ENCODE results near the gene RABGGTA. TPM values are rescaled to one million over a fixed set of nuclear protein-coding genes. Genes with fewer than 3 reads are reported as not detected.
"Not testable (repeated sequence)": the region's sequence is repeated elsewhere in the genome, so short reads cannot be mapped to it uniquely, and the experiment has no call there.

Gene RABGGTA
- total and polyA plus RNA-seq, 2 donors (not counting 1 experiment from before 2014, with no cell fraction given): 70.1 to 159 TPM

GRCh38 chr14:24219521-24219920 lies 51.9 kb downstream of the RABGGTA start:
- Histone ChIP-seq H3K79me2 (ENCODE audit: control insufficient read depth, insufficient read depth, low read length) (peaks cover 75% of the 10 kb centered on the region), H3K27me3 (replicated peaks in 1 of 4; ENCODE audit: control extremely low read depth in 1 of 4, control insufficient read depth in 3 of 4, insufficient read depth in 4 of 4, low read length in 3 of 4) (no peaks in the 10 kb centered on the region), H3K4me1 (ENCODE audit: control insufficient read depth in 2 of 2, insufficient read depth in 2 of 2, low read length in 2 of 2) (peaks cover 11 to 14% of the 10 kb centered on the region in 2 donors), H3K36me3 (replicated peaks in 1 of 2; ENCODE audit: control extremely low read depth in 1 of 2, control insufficient read depth in 1 of 2, extremely low read depth in 1 of 2, insufficient read depth in 2 of 2, low read length in 1 of 2) (peaks cover 2 to 4% of the 10 kb centered on the region in 2 experiments), H3K27ac (ENCODE audit: low read length in 2 of 2) (no peak overlapping the region), H3K9me3 (ENCODE audit: control extremely low read depth in 1 of 3, control insufficient read depth in 2 of 3, insufficient read depth in 1 of 3, low read length in 2 of 3) (no peaks in the 10 kb centered on the region), H3K4me3 (ENCODE audit: control extremely low read depth in 1 of 5, extremely low read depth in 1 of 5, insufficient read depth in 1 of 5, low read depth in 2 of 5, low read length in 4 of 5) (no peak overlapping the region), H3K9ac (ENCODE audit: low read length) (no peak overlapping the region), H2AFZ (ENCODE audit: insufficient read depth, low read depth, low read length, poor library complexity, severe bottlenecking) (no peak overlapping the region), H4K20me1 (ENCODE audit: control insufficient read depth, insufficient read depth, low read length, poor library complexity, severe bottlenecking) (peaks cover 15% of the 10 kb centered on the region), H3K4me2 (replicated peaks; ENCODE audit: low read depth, low read length, poor library complexity, severe bottlenecking) (no peak overlapping the region)
- Mint-ChIP-seq H3K4me3 (no peak overlapping the region), H3K9me3 (ENCODE audit: insufficient read depth) (no peaks in the 10 kb centered on the region), H3K27ac (no peak overlapping the region), H3K27me3 (no peaks in the 10 kb centered on the region), H3K4me1 (peaks cover 15% of the 10 kb centered on the region)
- ChIA-PET CTCF (interaction anchor here (0.7 to 2.1 kb wide), 7 partner anchors 15 to 1761 kb away, joined by 3 to 9 read pairs (median 4); partner anchors contain the start of genes CIDEB and TINF2), POLR2A (interaction anchor here (0.7 kb wide), 2 partner anchors 65 to 125 kb away, joined by 8 to 16 read pairs; no protein-coding TSS in a partner anchor)
- no CpG with 5 or more reads among the region's 3 CpGs for WGBS (ENCODE audit: insufficient coverage)
- no peak for DNase-seq
- no peak for ATAC-seq (ENCODE audit: low read depth)
- intact Hi-C loops (cut with micrococcal nuclease): loop anchor here (10.0 kb wide), 1 partner anchor 665 kb away; the partner anchor contains the start of genes THTPA and ZFHX2
- TF ChIP-seq EZH2 (IDR thresholded peaks at IDR 0.05; ENCODE audit: borderline replicate concordance, insufficient read depth, low read depth, low read length, poor library complexity, severe bottlenecking): no peak
- TF ChIP-seq CTCF (IDR thresholded peaks at IDR 0.05): no peak

- no CpG with 5 or more reads among the region's 4 CpGs for WGBS (ENCODE audit: insufficient coverage)
- H3K79me2 ChIP-seq (ENCODE audit: control insufficient read depth, insufficient read depth, low read length): peaks cover 75% of the 10 kb centered on the region
- POLR2A ChIA-PET: interaction anchor here (0.7 kb wide), 2 partner anchors 66 to 124 kb away, joined by 8 to 16 read pairs; no protein-coding TSS in a partner anchor
- no peak for TF ChIP-seq CTCF (IDR thresholded peaks at IDR 0.05)
- no peak for TF ChIP-seq EZH2 (IDR thresholded peaks at IDR 0.05; ENCODE audit: borderline replicate concordance, insufficient read depth, low read depth, low read length, poor library complexity, severe bottlenecking)
- peaks cover 18% of the 10 kb centered on the region for H3K4me1 Mint-ChIP-seq
- H4K20me1 ChIP-seq (ENCODE audit: control insufficient read depth, insufficient read depth, low read length, poor library complexity, severe bottlenecking): peaks cover 15% of the 10 kb centered on the region
- H3K27me3 ChIP-seq (replicated peaks in 1 of 4; ENCODE audit: control extremely low read depth in 1 of 4, control insufficient read depth in 3 of 4, insufficient read depth in 4 of 4, low read length in 3 of 4): no peaks in the 10 kb centered on the region
- ATAC-seq (ENCODE audit: low read depth): no peak
- no peaks in the 10 kb centered on the region for H3K9me3 ChIP-seq (ENCODE audit: control extremely low read depth in 1 of 3, control insufficient read depth in 2 of 3, insufficient read depth in 1 of 3, low read length in 2 of 3)
- H3K27ac Mint-ChIP-seq: no peak overlapping the region
- H3K4me3 Mint-ChIP-seq: no peak overlapping the region
- peaks cover 2 to 8% of the 10 kb centered on the region in 2 experiments for H3K36me3 ChIP-seq (replicated peaks in 1 of 2; ENCODE audit: control extremely low read depth in 1 of 2, control insufficient read depth in 1 of 2, extremely low read depth in 1 of 2, insufficient read depth in 2 of 2, low read length in 1 of 2)
- DNase-seq: no peak
- no peaks in the 10 kb centered on the region for H3K9me3 Mint-ChIP-seq (ENCODE audit: insufficient read depth)
- H2AFZ ChIP-seq (ENCODE audit: insufficient read depth, low read depth, low read length, poor library complexity, severe bottlenecking): no peak overlapping the region
- H3K27me3 Mint-ChIP-seq: no peaks in the 10 kb centered on the region
- H3K9ac ChIP-seq (ENCODE audit: low read length): no peak overlapping the region
- no peak overlapping the region for H3K4me3 ChIP-seq (ENCODE audit: control extremely low read depth in 1 of 5, extremely low read depth in 1 of 5, insufficient read depth in 1 of 5, low read depth in 2 of 5, low read length in 4 of 5)
- no peak overlapping the region for H3K4me2 ChIP-seq (replicated peaks; ENCODE audit: low read depth, low read length, poor library complexity, severe bottlenecking)
- H3K27ac ChIP-seq (ENCODE audit: low read length in 2 of 2): no peak overlapping the region
- CTCF ChIA-PET: interaction anchor here (0.7 to 2.1 kb wide), 4 partner anchors 16 to 1760 kb away, joined by 3 to 9 read pairs (median 6); partner anchors contain the start of gene TINF2
- peaks cover 16 to 19% of the 10 kb centered on the region in 2 donors for H3K4me1 ChIP-seq (ENCODE audit: control insufficient read depth in 2 of 2, insufficient read depth in 2 of 2, low read length in 2 of 2)
- intact Hi-C loops (cut with micrococcal nuclease): loop anchor here (10.0 kb wide), 1 partner anchor 664 kb away; the partner anchor contains the start of genes THTPA and ZFHX2
Observed at GRCh38 chr14:24219080-24219479, 52.3 kb downstream of the RABGGTA start.

GRCh38 chr14:24216876-24217275 lies 54.5 kb downstream of the RABGGTA start:
- H3K4me1 Mint-ChIP-seq: peaks cover 32% of the 10 kb centered on the region
- peak overlapping the region in 1 of 2 donors; percentile 85 for H3K27ac ChIP-seq (ENCODE audit: low read length in 2 of 2)

More at GRCh38 chr14:24216876-24217275, 54.5 kb downstream of the RABGGTA start:
- not testable (repeated sequence) for ATAC-seq (ENCODE audit: low read depth); H2AFZ ChIP-seq (ENCODE audit: insufficient read depth, low read depth, low read length, poor library complexity, severe bottlenecking); H3K9ac ChIP-seq (ENCODE audit: low read length); H3K9me3 Mint-ChIP-seq (ENCODE audit: insufficient read depth); H3K27me3 ChIP-seq (replicated peaks in 1 of 4; ENCODE audit: control extremely low read depth in 1 of 4, control insufficient read depth in 3 of 4, insufficient read depth in 4 of 4, low read length in 3 of 4); H3K9me3 ChIP-seq (ENCODE audit: control extremely low read depth in 1 of 3, control insufficient read depth in 2 of 3, insufficient read depth in 1 of 3, low read length in 2 of 3); H3K4me3 Mint-ChIP-seq; H3K4me3 ChIP-seq (ENCODE audit: control extremely low read depth in 1 of 5, extremely low read depth in 1 of 5, insufficient read depth in 1 of 5, low read depth in 2 of 5, low read length in 4 of 5); H3K27ac Mint-ChIP-seq; H3K36me3 ChIP-seq (replicated peaks in 1 of 2; ENCODE audit: control extremely low read depth in 1 of 2, control insufficient read depth in 1 of 2, extremely low read depth in 1 of 2, insufficient read depth in 2 of 2, low read length in 1 of 2); H3K4me2 ChIP-seq (replicated peaks; ENCODE audit: low read depth, low read length, poor library complexity, severe bottlenecking); H3K27me3 Mint-ChIP-seq; DNase-seq
- Histone ChIP-seq H4K20me1 (ENCODE audit: control insufficient read depth, insufficient read depth, low read length, poor library complexity, severe bottlenecking) (peaks cover 10% of the 10 kb centered on the region), H3K4me1 (ENCODE audit: control insufficient read depth in 2 of 2, insufficient read depth in 2 of 2, low read length in 2 of 2) (peaks cover 27 to 32% of the 10 kb centered on the region in 2 donors), H3K79me2 (ENCODE audit: control insufficient read depth, insufficient read depth, low read length) (peaks cover 67% of the 10 kb centered on the region)
- CTCF ChIA-PET: interaction anchor here (1.4 to 4.2 kb wide), 8 partner anchors 14 to 92 kb away, joined by 3 to 31 read pairs (median 10); partner anchors contain the start of genes DHRS1, IRF9, LTB4R2 and NOP9
- no CpG with 5 or more reads among the region's 1 CpG for WGBS (ENCODE audit: insufficient coverage)
- POLR2A ChIA-PET: interaction anchor here (1.8 kb wide), 1 partner anchor 25 kb away, joined by 17 read pairs; the partner anchor contains the start of gene TINF2
- intact Hi-C loops (cut with micrococcal nuclease): loop anchor here (1.0 to 10.0 kb wide), 5 partner anchors 25 to 916 kb away; partner anchors contain the start of genes THTPA, TINF2 and ZFHX2
